Endothelial cell of umbilical vein (primary cell): ENCODE measurements around the gene EVC.

Experiments
- EZH2 ChIP-seq: IDR thresholded peaks from 2 replicates; pipeline ENCODE4 v1.6.1; 2012; ENCODE audit warnings: borderline replicate concordance, low read depth, mild to moderate bottlenecking, moderate library complexity, low read length, inconsistent platforms; ENCODE audit not compliant: severe bottlenecking
- GATA2 ChIP-seq: IDR thresholded peaks from 2 replicates; pipeline ENCODE4 v1.7.0; 2011; ENCODE audit warnings: low read depth, mild to moderate bottlenecking, moderate library complexity, mixed read lengths, low read length; ENCODE audit not compliant: insufficient read length, insufficient read depth
- JUN ChIP-seq: IDR thresholded peaks from 2 replicates; pipeline ENCODE4 v1.6.1; 2011; ENCODE audit warnings: borderline replicate concordance, low read depth; ENCODE audit not compliant: insufficient read length, insufficient read depth
- POLR2A ChIP-seq: IDR thresholded peaks from 2 replicates; pipeline ENCODE4 v1.6.1; 2012; ENCODE audit warnings: low read depth, mild to moderate bottlenecking, control low read depth, low read length
- POLR2AphosphoS5 ChIP-seq: IDR thresholded peaks from 2 replicates; pipeline ENCODE4 v1.6.1; 2012; ENCODE audit warnings: low read depth, mild to moderate bottlenecking, control low read depth, low read length, moderate library complexity; ENCODE audit not compliant: insufficient read depth
- TF ChIP-seq, protein P1 (sequence below), 2 donors: IDR thresholded peaks; 1 replicate in 1 of 2; 2 replicates in 1 of 2; pipeline ENCODE4 v1.5.1; 2011; ENCODE audit warnings: low read length in 2 of 2, mild to moderate bottlenecking in 2 of 2, moderate library complexity in 2 of 2, control low read depth in 1 of 2, inconsistent platforms in 1 of 2, low read depth in 1 of 2; ENCODE audit not compliant: insufficient read depth in 1 of 2; ENCODE audit errors: extremely low read depth in 1 of 2

DNA sequence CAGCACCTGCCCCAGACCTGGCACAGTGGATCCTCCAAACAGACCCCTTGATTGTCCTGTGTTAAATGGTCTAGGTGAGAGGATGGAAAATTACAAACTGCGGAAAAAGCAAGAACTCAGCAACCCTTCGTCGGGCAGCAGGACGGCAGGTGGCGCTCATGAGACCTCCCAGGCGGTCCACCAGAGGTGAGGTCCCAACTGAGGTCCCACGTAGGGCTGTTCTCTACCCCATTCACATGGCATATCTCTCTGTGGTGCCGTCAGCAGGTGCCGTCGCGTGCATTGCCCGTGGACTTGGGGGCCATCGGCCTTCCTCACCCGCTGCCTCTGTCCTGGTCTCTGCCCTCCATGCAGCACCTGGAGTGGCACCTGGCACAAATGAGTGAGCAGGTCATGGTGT lies 93.7 kb downstream of the EVC start:
- TF ChIP-seq, protein P1, sequence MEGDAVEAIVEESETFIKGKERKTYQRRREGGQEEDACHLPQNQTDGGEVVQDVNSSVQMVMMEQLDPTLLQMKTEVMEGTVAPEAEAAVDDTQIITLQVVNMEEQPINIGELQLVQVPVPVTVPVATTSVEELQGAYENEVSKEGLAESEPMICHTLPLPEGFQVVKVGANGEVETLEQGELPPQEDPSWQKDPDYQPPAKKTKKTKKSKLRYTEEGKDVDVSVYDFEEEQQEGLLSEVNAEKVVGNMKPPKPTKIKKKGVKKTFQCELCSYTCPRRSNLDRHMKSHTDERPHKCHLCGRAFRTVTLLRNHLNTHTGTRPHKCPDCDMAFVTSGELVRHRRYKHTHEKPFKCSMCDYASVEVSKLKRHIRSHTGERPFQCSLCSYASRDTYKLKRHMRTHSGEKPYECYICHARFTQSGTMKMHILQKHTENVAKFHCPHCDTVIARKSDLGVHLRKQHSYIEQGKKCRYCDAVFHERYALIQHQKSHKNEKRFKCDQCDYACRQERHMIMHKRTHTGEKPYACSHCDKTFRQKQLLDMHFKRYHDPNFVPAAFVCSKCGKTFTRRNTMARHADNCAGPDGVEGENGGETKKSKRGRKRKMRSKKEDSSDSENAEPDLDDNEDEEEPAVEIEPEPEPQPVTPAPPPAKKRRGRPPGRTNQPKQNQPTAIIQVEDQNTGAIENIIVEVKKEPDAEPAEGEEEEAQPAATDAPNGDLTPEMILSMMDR (IDR thresholded peaks at IDR 0.05; ENCODE audit: extremely low read depth in 1 of 2, insufficient read depth in 1 of 2, low read depth in 1 of 2, low read length in 2 of 2), result no peak
- TF ChIP-seq POLR2AphosphoS5, result no peak
- TF ChIP-seq EZH2, result no peak
- no peak for TF ChIP-seq GATA2
- TF ChIP-seq POLR2A, result no peak
- TF ChIP-seq JUN, result no peak
